ENCODE results near the gene RTP3.

Gene RTP3

GRCh38 chr3:46484911-46485778 is 12.6 kb upstream of the RTP3 start:
- no peak overlapping the region for H3K4me3 ChIP-seq (ENCODE audit: low read length)
- no peak for TF ChIP-seq CTCF (conservative IDR thresholded peaks at IDR 0.05; ENCODE audit: low read length)
- peak; percentile 21 for DNase-seq (ENCODE audit: low read depth)

GRCh38 chr3:46485779-46486175 is 12.0 kb upstream of the RTP3 start:
- DNase-seq (ENCODE audit: low read depth) = no peak

GRCh38 chr3:46488735-46489361 is 8.9 kb upstream of the RTP3 start:
- H3K4me3 ChIP-seq (ENCODE audit: low read length) = no peak overlapping the region
- TF ChIP-seq CTCF (conservative IDR thresholded peaks at IDR 0.05; ENCODE audit: low read length) = peak; percentile 100
- DNase-seq (ENCODE audit: low read depth) = peak; percentile 81

More at GRCh38 chr3:46485779-46486175, 12.0 kb upstream of the RTP3 start:
- H3K4me3 ChIP-seq (ENCODE audit: low read length) = no peak overlapping the region
- TF ChIP-seq CTCF (conservative IDR thresholded peaks at IDR 0.05; ENCODE audit: low read length) = no peak

GRCh38 chr3:46489381-46489780 is 8.4 kb upstream of the RTP3 start:
- no peak overlapping the region for H3K4me3 ChIP-seq (ENCODE audit: low read length)
- no peak for TF ChIP-seq CTCF (conservative IDR thresholded peaks at IDR 0.05; ENCODE audit: low read length)
- DNase-seq (ENCODE audit: low read depth) = no peak

GRCh38 chr3:46489875-46490274 is 7.9 kb upstream of the RTP3 start:
- TF ChIP-seq CTCF (conservative IDR thresholded peaks at IDR 0.05; ENCODE audit: low read length) = no peak
- H3K4me3 ChIP-seq (ENCODE audit: low read length) = no peak overlapping the region
- DNase-seq (ENCODE audit: low read depth) = peak; percentile 78

GRCh38 chr3:46490338-46491084 is 7.3 kb upstream of the RTP3 start:
- no peak for DNase-seq (ENCODE audit: low read depth)
- H3K4me3 ChIP-seq (ENCODE audit: low read length) = no peak overlapping the region
- no peak for TF ChIP-seq CTCF (conservative IDR thresholded peaks at IDR 0.05; ENCODE audit: low read length)
